ENCODE results near the gene SLC24A4. TPM values are rescaled to one million over a fixed set of nuclear protein-coding genes. Genes with fewer than 3 reads are reported as not detected.

The SLC24A4 gene
- total RNA-seq, 2 experiments from 2014 or later, result not detected

DNA sequence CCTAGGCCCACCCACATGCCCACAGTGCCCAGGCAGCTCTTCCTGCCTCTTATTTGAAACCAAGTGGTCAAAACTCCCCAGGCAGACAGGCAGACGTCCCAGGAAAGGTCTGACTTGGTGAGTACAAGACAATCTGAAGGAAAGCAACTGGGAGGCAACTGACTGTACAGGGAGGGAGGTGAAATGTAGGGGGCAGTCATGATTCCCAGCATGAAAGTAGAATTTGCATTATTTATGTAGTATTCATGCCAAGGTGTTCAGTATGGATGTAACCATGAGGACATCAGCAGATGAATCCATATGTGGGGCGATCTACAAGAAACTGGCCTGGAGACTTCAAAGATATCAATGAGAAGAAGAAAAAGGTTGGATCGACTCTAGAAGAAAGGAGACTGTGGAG lies 46.1 kb downstream of the SLC24A4 start:
- Mint-ChIP-seq H3K36me3 (ENCODE audit: low read depth) (no peaks in the 10 kb centered on the region), H3K4me3 (no peak overlapping the region), H3K27ac (no peak overlapping the region), H3K4me1 (ENCODE audit: low read depth) (no peaks in the 10 kb centered on the region), H3K9me3 (peaks cover 2% of the 10 kb centered on the region), H3K27me3 (no peaks in the 10 kb centered on the region)
- TF ChIP-seq, protein P1, sequence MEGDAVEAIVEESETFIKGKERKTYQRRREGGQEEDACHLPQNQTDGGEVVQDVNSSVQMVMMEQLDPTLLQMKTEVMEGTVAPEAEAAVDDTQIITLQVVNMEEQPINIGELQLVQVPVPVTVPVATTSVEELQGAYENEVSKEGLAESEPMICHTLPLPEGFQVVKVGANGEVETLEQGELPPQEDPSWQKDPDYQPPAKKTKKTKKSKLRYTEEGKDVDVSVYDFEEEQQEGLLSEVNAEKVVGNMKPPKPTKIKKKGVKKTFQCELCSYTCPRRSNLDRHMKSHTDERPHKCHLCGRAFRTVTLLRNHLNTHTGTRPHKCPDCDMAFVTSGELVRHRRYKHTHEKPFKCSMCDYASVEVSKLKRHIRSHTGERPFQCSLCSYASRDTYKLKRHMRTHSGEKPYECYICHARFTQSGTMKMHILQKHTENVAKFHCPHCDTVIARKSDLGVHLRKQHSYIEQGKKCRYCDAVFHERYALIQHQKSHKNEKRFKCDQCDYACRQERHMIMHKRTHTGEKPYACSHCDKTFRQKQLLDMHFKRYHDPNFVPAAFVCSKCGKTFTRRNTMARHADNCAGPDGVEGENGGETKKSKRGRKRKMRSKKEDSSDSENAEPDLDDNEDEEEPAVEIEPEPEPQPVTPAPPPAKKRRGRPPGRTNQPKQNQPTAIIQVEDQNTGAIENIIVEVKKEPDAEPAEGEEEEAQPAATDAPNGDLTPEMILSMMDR (IDR thresholded peaks at IDR 0.05), result no peak
- intact Hi-C loops (cut with micrococcal nuclease), result no loop called here
- DNase-seq (no peak), ATAC-seq (no peak)
- POLR2A ChIA-PET, result no interaction called here
- CTCF ChIA-PET, result no interaction called here

GRCh38 chr14:92372230-92372629 lies 49.3 kb downstream of the SLC24A4 start:
- no peak for ATAC-seq

DNA sequence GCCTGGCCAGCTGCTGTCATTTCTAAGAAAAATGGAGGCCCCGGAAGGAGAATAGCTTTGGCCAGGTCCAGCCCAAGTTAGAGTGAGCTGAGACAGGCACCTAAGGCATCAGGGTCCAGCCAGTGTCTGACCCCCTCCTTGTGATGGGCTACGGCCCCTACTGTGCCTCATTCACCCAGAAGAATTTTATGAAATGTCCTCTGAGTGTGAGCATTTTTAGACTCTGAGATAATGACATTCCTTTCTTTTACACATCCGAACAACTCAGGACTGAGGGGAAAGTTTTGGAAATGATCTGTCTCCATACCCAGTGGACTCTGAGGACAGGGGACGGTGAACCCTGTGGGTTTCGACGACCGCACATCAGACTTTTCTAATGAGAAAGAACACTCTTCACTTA lies 50.4 kb downstream of the SLC24A4 start:
- H3K27me3 Mint-ChIP-seq, result no peaks in the 10 kb centered on the region
- no peaks in the 10 kb centered on the region for H3K36me3 Mint-ChIP-seq (ENCODE audit: low read depth)
- ChIA-PET POLR2A (no interaction called here), CTCF (no interaction called here)
- TF ChIP-seq, protein P1 (IDR thresholded peaks at IDR 0.05), result no peak
- ATAC-seq (no peak), DNase-seq (no peak)
- peaks cover 2% of the 10 kb centered on the region for H3K9me3 Mint-ChIP-seq
- H3K4me1 Mint-ChIP-seq (ENCODE audit: low read depth), result no peaks in the 10 kb centered on the region
- no peak overlapping the region for H3K27ac Mint-ChIP-seq
- intact Hi-C loops (cut with micrococcal nuclease), result no loop called here
- H3K4me3 Mint-ChIP-seq, result no peak overlapping the region

More at GRCh38 chr14:92372230-92372629, 49.3 kb downstream of the SLC24A4 start:
- H3K9me3 Mint-ChIP-seq, result peaks cover 2% of the 10 kb centered on the region
- CTCF ChIA-PET, result no interaction called here
- POLR2A ChIA-PET, result no interaction called here
- no peak overlapping the region for H3K27ac Mint-ChIP-seq
- TF ChIP-seq, protein P1 (IDR thresholded peaks at IDR 0.05), result no peak
- no peaks in the 10 kb centered on the region for H3K4me1 Mint-ChIP-seq (ENCODE audit: low read depth)
- H3K27me3 Mint-ChIP-seq, result no peaks in the 10 kb centered on the region
- no peaks in the 10 kb centered on the region for H3K36me3 Mint-ChIP-seq (ENCODE audit: low read depth)
- H3K4me3 Mint-ChIP-seq, result no peak overlapping the region
- intact Hi-C loops (cut with micrococcal nuclease), result no loop called here
- no peak for DNase-seq

DNA sequence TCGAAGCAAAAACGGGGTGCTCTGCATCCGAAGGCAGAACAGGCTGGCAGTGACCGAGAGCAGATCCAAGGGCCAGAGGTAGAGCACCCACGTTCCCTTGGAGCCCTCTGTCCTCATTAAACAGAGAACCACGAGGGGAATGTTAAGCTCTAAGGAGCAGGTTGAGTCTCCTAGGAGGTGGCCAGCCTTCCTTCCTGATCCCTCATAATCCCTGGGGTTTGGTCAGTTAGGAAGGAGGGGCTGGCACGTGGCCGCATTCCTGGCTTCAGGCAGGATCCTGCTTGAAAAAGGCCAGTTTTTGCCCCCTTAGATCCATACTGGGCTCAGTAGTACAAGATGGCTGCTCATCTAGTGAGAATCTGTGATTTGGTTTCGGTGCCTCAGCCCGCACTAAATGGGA lies 57.2 kb downstream of the SLC24A4 start:
- no peaks in the 10 kb centered on the region for H3K27me3 Mint-ChIP-seq
- H3K36me3 Mint-ChIP-seq (ENCODE audit: low read depth), result no peaks in the 10 kb centered on the region
- no peaks in the 10 kb centered on the region for H3K9me3 Mint-ChIP-seq
- ChIA-PET CTCF (no interaction called here), POLR2A (no interaction called here)
- DNase-seq (no peak), ATAC-seq (no peak)
- H3K27ac Mint-ChIP-seq, result no peak overlapping the region
- TF ChIP-seq, protein P1 (IDR thresholded peaks at IDR 0.05), result no peak
- no peak overlapping the region for H3K4me3 Mint-ChIP-seq
- intact Hi-C loops (cut with micrococcal nuclease), result no loop called here
- H3K4me1 Mint-ChIP-seq (ENCODE audit: low read depth), result no peaks in the 10 kb centered on the region

GRCh38 chr14:92380582-92380981 lies 57.6 kb downstream of the SLC24A4 start:
- no peaks in the 10 kb centered on the region for H3K36me3 Mint-ChIP-seq (ENCODE audit: low read depth)
- POLR2A ChIA-PET, result no interaction called here
- intact Hi-C loops (cut with micrococcal nuclease), result no loop called here
- H3K9me3 Mint-ChIP-seq, result no peaks in the 10 kb centered on the region
- H3K27ac Mint-ChIP-seq, result no peak overlapping the region
- CTCF ChIA-PET, result no interaction called here
- H3K4me3 Mint-ChIP-seq, result no peak overlapping the region
- no peaks in the 10 kb centered on the region for H3K4me1 Mint-ChIP-seq (ENCODE audit: low read depth)
- ATAC-seq (no peak), DNase-seq (no peak)
- TF ChIP-seq, protein P1 (IDR thresholded peaks at IDR 0.05), result no peak
- no peaks in the 10 kb centered on the region for H3K27me3 Mint-ChIP-seq
